ENCODE results near the gene MAPKAP1. TPM values are rescaled to one million over a fixed set of nuclear protein-coding genes. Genes with fewer than 3 reads are reported as not detected.

MAPKAP1 gene
- total RNA-seq, 2 experiments from 2014 or later, result 51.6 to 61.9 TPM

- ATAC-seq, result peak; percentile 97
- H3K27me3 Mint-ChIP-seq, result no peaks in the 10 kb centered on the region
- intact Hi-C loops (cut with DNase I, micrococcal nuclease), result loop anchor here (1.0 to 10.0 kb wide), 16 partner anchors 8 to 1903 kb away; partner anchors contain the start of genes HSPA5 (in 1 of the 2), PBX3 (in 1 of the 2) and ZNF79 (in 1 of the 2)
- peak overlapping the region; percentile 27 for H3K4me3 Mint-ChIP-seq
- peaks cover 44% of the 10 kb centered on the region for H3K4me1 Mint-ChIP-seq
- peaks cover 14% of the 10 kb centered on the region for H3K36me3 Mint-ChIP-seq (ENCODE audit: low read depth)
- peak overlapping the region; percentile 86 for H3K27ac Mint-ChIP-seq
- ChIA-PET POLR2A (interaction anchor here (0.8 to 1.4 kb wide), 4 partner anchors 19 to 950 kb away, joined by 3 to 4 read pairs (median 3); no protein-coding TSS in a partner anchor), CTCF (interaction anchor here (0.9 to 2.1 kb wide), 9 partner anchors 8 to 160 kb away, joined by 3 to 6 read pairs (median 5); no protein-coding TSS in a partner anchor)
- DNase-seq, result peak; percentile 63
- H3K9me3 Mint-ChIP-seq (ENCODE audit: low read depth), result no peaks in the 10 kb centered on the region
Observed at GRCh38 chr9:125521462-125522327, 185.3 kb downstream of the MAPKAP1 start.

- CTCF ChIA-PET, result no interaction called here
- DNase-seq (no peak), ATAC-seq (no peak)
- intact Hi-C loops (cut with DNase I, micrococcal nuclease), result loop anchor here (2.0 to 10.0 kb wide), 12 partner anchors 111 to 1905 kb away; partner anchors contain the start of genes HSPA5 (in 1 of the 2), PBX3 (in 1 of the 2) and ZNF79 (in 1 of the 2)
- H3K4me3 Mint-ChIP-seq, result no peak overlapping the region
- H3K36me3 Mint-ChIP-seq (ENCODE audit: low read depth), result peaks cover 12% of the 10 kb centered on the region
- peaks cover 38% of the 10 kb centered on the region for H3K4me1 Mint-ChIP-seq
- H3K27me3 Mint-ChIP-seq, result no peaks in the 10 kb centered on the region
- POLR2A ChIA-PET, result no interaction called here
- no peaks in the 10 kb centered on the region for H3K9me3 Mint-ChIP-seq (ENCODE audit: low read depth)
- H3K27ac Mint-ChIP-seq, result no peak overlapping the region
Observed at GRCh38 chr9:125519734-125520133, 187.3 kb downstream of the MAPKAP1 start.

- intact Hi-C loops (cut with DNase I, micrococcal nuclease), result no loop called here
- H3K27me3 Mint-ChIP-seq, result no peaks in the 10 kb centered on the region
- POLR2A ChIA-PET, result no interaction called here
- CTCF ChIA-PET, result interaction anchor here (1.5 kb wide), 1 partner anchor 52 kb away, joined by 3 read pairs; no protein-coding TSS in a partner anchor
- no peak for DNase-seq
- no peak for ATAC-seq
- no peaks in the 10 kb centered on the region for H3K9me3 Mint-ChIP-seq (ENCODE audit: low read depth)
- H3K27ac Mint-ChIP-seq, result no peak overlapping the region
- H3K36me3 Mint-ChIP-seq (ENCODE audit: low read depth), result peaks cover 4% of the 10 kb centered on the region
- peaks cover 39% of the 10 kb centered on the region for H3K4me1 Mint-ChIP-seq
- H3K4me3 Mint-ChIP-seq, result no peak overlapping the region
Observed at GRCh38 chr9:125517577-125517976, 189.4 kb downstream of the MAPKAP1 start.

GRCh38 chr9:125515983-125516940 is 190.7 kb downstream of the MAPKAP1 start:
- CTCF ChIA-PET, result interaction anchor here (0.6 to 1.6 kb wide), 2 partner anchors 13 to 25 kb away, joined by 3 read pairs; no protein-coding TSS in a partner anchor
- Mint-ChIP-seq H3K4me1 (peaks cover 26% of the 10 kb centered on the region), H3K27me3 (no peaks in the 10 kb centered on the region), H3K9me3 (ENCODE audit: low read depth) (no peaks in the 10 kb centered on the region), H3K36me3 (ENCODE audit: low read depth) (peaks cover 4% of the 10 kb centered on the region), H3K4me3 (no peak overlapping the region), H3K27ac (no peak overlapping the region)
- POLR2A ChIA-PET, result no interaction called here
- ATAC-seq (no peak), DNase-seq (no peak)
- intact Hi-C loops (cut with DNase I, micrococcal nuclease), result no loop called here

- intact Hi-C loops (cut with DNase I, micrococcal nuclease), result no loop called here
- Mint-ChIP-seq H3K9me3 (ENCODE audit: low read depth) (no peaks in the 10 kb centered on the region), H3K27me3 (no peaks in the 10 kb centered on the region), H3K4me3 (no peak overlapping the region), H3K4me1 (peaks cover 16% of the 10 kb centered on the region), H3K36me3 (ENCODE audit: low read depth) (peaks cover 2% of the 10 kb centered on the region), H3K27ac (no peak overlapping the region)
- POLR2A ChIA-PET, result no interaction called here
- CTCF ChIA-PET, result interaction anchor here (1.6 kb wide), 1 partner anchor 14 kb away, joined by 3 read pairs; no protein-coding TSS in a partner anchor
- ATAC-seq (no peak), DNase-seq (no peak)
Observed at GRCh38 chr9:125515281-125515680, 191.7 kb downstream of the MAPKAP1 start.

GRCh38 chr9:125514468-125514867 is 192.5 kb downstream of the MAPKAP1 start:
- Mint-ChIP-seq H3K4me3 (no peak overlapping the region), H3K27me3 (no peaks in the 10 kb centered on the region), H3K4me1 (peaks cover 15% of the 10 kb centered on the region), H3K9me3 (ENCODE audit: low read depth) (no peaks in the 10 kb centered on the region), H3K36me3 (ENCODE audit: low read depth) (peaks cover 1% of the 10 kb centered on the region), H3K27ac (no peak overlapping the region)
- intact Hi-C loops (cut with DNase I, micrococcal nuclease), result no loop called here
- DNase-seq (no peak), ATAC-seq (no peak)
- ChIA-PET CTCF (interaction anchor here (1.4 to 1.6 kb wide), 2 partner anchors 15 to 103 kb away, joined by 3 read pairs; no protein-coding TSS in a partner anchor), POLR2A (no interaction called here)

- Mint-ChIP-seq H3K4me3 (no peak overlapping the region), H3K27me3 (no peaks in the 10 kb centered on the region), H3K27ac (no peak overlapping the region), H3K4me1 (peaks cover 15% of the 10 kb centered on the region), H3K36me3 (ENCODE audit: low read depth) (peaks cover 1% of the 10 kb centered on the region), H3K9me3 (ENCODE audit: low read depth) (no peaks in the 10 kb centered on the region)
- ChIA-PET CTCF (interaction anchor here (0.6 to 1.4 kb wide), 4 partner anchors 8 to 791 kb away, joined by 3 to 6 read pairs (median 4); no protein-coding TSS in a partner anchor), POLR2A (interaction anchor here (1.2 kb wide), 1 partner anchor 13 kb away, joined by 3 read pairs; no protein-coding TSS in a partner anchor)
- ATAC-seq, result peak; percentile 97
- DNase-seq, result peak; percentile 64
- intact Hi-C loops (cut with DNase I, micrococcal nuclease), result loop anchor here in 1 of 2 experiments (1.0 kb wide), 1 partner anchor 7 kb away; no protein-coding TSS in a partner anchor
Observed at GRCh38 chr9:125513668-125514413, 193.2 kb downstream of the MAPKAP1 start.

- ATAC-seq (no peak), DNase-seq (no peak)
- POLR2A ChIA-PET, result interaction anchor here (1.2 kb wide), 1 partner anchor 14 kb away, joined by 3 read pairs; no protein-coding TSS in a partner anchor
- intact Hi-C loops (cut with DNase I, micrococcal nuclease), result loop anchor here in 1 of 2 experiments (1.0 kb wide), 1 partner anchor 8 kb away; no protein-coding TSS in a partner anchor
- Mint-ChIP-seq H3K9me3 (ENCODE audit: low read depth) (no peaks in the 10 kb centered on the region), H3K4me1 (peaks cover 15% of the 10 kb centered on the region), H3K4me3 (no peak overlapping the region), H3K27me3 (no peaks in the 10 kb centered on the region), H3K36me3 (ENCODE audit: low read depth) (no peaks in the 10 kb centered on the region), H3K27ac (no peak overlapping the region)
- CTCF ChIA-PET, result interaction anchor here (0.6 to 1.2 kb wide), 4 partner anchors 9 to 1337 kb away, joined by 3 to 6 read pairs (median 4); no protein-coding TSS in a partner anchor
Observed at GRCh38 chr9:125513303-125513667, 193.7 kb downstream of the MAPKAP1 start.

- Mint-ChIP-seq H3K9me3 (ENCODE audit: low read depth) (no peaks in the 10 kb centered on the region), H3K36me3 (ENCODE audit: low read depth) (no peaks in the 10 kb centered on the region), H3K4me1 (peaks cover 15% of the 10 kb centered on the region), H3K27me3 (no peaks in the 10 kb centered on the region), H3K27ac (no peak overlapping the region), H3K4me3 (no peak overlapping the region)
- POLR2A ChIA-PET, result no interaction called here
- ATAC-seq (no peak), DNase-seq (no peak)
- intact Hi-C loops (cut with DNase I, micrococcal nuclease), result no loop called here
- CTCF ChIA-PET, result interaction anchor here (0.7 to 1.2 kb wide), 2 partner anchors 10 to 17 kb away, joined by 3 to 6 read pairs; no protein-coding TSS in a partner anchor
Observed at GRCh38 chr9:125511789-125512660, 195.0 kb downstream of the MAPKAP1 start.

GRCh38 chr9:125510980-125511379 is 196.0 kb downstream of the MAPKAP1 start:
- ChIA-PET CTCF (no interaction called here), POLR2A (no interaction called here)
- Mint-ChIP-seq H3K27ac (no peak overlapping the region), H3K36me3 (ENCODE audit: low read depth) (no peaks in the 10 kb centered on the region), H3K27me3 (no peaks in the 10 kb centered on the region), H3K4me3 (no peak overlapping the region), H3K4me1 (peaks cover 15% of the 10 kb centered on the region), H3K9me3 (ENCODE audit: low read depth) (no peaks in the 10 kb centered on the region)
- ATAC-seq (no peak), DNase-seq (no peak)
- intact Hi-C loops (cut with DNase I, micrococcal nuclease), result no loop called here

All from activated CD4-positive, alpha-beta T cell treated with anti-CD3 and anti-CD28 coated beads for 36 hours (primary cell).